Measurements from ENCODE around the gene RASA3.

- TF ChIP-seq GATA2 (IDR thresholded peaks at IDR 0.05; ENCODE audit: low read depth, low read length) (no peak), GATA3 (IDR thresholded peaks at IDR 0.05; ENCODE audit: low read depth, low read length) (no peak)
Measured at GRCh38 chr13:114154476-114154875, 22.1 kb upstream of the RASA3 start.
